ENCODE data around the gene PTPRB. TPM values are rescaled to one million over a fixed set of nuclear protein-coding genes. Genes with fewer than 3 reads are reported as not detected.

Gene PTPRB
- total and polyA plus RNA-seq, 2 of the 8 experiments (the other 6 are each of a cell fraction or from before 2014, with no cell fraction given): 0.36 to 0.58 TPM

DNA sequence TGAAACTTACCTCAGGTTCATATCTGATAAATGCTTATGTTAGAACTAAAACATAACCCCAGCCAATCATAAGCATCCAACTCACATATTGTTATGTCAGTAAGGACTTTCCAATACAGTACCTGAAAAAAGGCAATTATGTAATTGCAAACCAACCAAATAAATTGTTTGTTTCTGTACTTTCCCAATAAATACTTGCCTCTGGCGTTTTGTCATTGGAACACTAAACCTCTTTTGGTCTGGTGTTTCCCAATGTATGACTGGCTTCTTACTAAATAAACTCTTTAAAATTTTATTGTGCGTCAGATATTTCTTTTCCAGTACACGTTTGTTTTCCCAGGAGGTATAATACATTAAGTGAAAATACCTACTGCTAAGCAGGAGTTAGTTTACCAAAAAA is 6.7 kb upstream of the PTPRB start (continued):
- TF ChIP-seq BACH1 (IDR thresholded peaks at IDR 0.05; ENCODE audit: low read length): no peak
- no peak for TF ChIP-seq TCF12 (IDR thresholded peaks at IDR 0.05; ENCODE audit: low read depth, low read length)
- TF ChIP-seq, protein P1, sequence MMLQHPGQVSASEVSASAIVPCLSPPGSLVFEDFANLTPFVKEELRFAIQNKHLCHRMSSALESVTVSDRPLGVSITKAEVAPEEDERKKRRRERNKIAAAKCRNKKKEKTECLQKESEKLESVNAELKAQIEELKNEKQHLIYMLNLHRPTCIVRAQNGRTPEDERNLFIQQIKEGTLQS (IDR thresholded peaks at IDR 0.05; ENCODE audit: insufficient read depth, low read depth, low read length): no peak
- TF ChIP-seq EZH2 (IDR thresholded peaks at IDR 0.05; ENCODE audit: low read depth, low read length, severe bottlenecking): no peak

All from H1 (cell line).